ENCODE measurements around the gene TOR1AIP1.

DNA sequence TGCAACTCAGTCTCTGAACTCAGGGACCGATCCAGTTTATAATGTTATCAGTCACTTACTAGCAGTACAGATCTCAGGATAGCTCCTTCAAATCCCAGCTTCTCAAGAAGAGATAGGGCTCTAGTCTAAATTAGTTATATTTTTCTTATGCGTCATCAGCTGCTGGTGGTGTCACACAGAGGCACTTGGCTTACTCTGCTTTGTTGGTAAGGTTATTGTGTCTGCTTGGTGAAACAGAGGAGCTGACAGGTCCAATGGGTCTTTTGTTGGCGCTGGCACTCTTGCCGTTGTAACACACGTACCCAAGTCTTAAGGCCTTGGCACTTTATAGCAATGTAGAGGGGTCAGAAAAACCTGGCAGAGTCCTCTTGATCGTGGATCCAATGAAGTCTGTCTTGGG, 16.7 kb upstream of the TOR1AIP1 start:
- TF ChIP-seq, protein P1, sequence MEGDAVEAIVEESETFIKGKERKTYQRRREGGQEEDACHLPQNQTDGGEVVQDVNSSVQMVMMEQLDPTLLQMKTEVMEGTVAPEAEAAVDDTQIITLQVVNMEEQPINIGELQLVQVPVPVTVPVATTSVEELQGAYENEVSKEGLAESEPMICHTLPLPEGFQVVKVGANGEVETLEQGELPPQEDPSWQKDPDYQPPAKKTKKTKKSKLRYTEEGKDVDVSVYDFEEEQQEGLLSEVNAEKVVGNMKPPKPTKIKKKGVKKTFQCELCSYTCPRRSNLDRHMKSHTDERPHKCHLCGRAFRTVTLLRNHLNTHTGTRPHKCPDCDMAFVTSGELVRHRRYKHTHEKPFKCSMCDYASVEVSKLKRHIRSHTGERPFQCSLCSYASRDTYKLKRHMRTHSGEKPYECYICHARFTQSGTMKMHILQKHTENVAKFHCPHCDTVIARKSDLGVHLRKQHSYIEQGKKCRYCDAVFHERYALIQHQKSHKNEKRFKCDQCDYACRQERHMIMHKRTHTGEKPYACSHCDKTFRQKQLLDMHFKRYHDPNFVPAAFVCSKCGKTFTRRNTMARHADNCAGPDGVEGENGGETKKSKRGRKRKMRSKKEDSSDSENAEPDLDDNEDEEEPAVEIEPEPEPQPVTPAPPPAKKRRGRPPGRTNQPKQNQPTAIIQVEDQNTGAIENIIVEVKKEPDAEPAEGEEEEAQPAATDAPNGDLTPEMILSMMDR (conservative IDR thresholded peaks at IDR 0.05): no peak
- TF ChIP-seq EZH2 (IDR thresholded peaks at IDR 0.05; ENCODE audit: low read depth): no peak
